ENCODE measurements around the gene MGMT. TPM values are rescaled to one million over a fixed set of nuclear protein-coding genes. Genes with fewer than 3 reads are reported as not detected.

Gene MGMT
- polyA plus RNA-seq, 1 donor from 2014 or later: 0.94 TPM

DNA sequence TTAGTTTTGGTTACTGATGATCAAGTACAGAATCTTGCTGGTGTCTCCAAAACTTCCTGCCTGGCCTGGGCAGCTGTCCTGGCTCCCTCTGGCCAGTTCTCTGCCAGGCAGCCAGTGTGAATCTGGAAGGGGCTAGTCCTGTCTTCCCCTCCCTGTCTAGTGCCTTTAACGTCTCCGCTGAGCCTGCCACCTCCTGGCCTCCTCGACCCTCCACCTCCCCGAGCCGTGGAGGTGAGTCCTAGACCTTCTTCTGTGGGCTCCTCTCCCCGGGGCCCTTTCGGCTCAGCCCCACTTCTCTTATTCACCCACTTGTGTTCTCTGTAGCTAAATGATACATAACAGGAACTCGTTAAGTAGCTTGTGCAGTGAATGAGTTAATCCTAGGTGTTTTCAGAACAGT is 218.2 kb downstream of the MGMT start:
- no peaks in the 10 kb centered on the region for H3K27me3 ChIP-seq (ENCODE audit: insufficient read depth, low read depth, low read length)
- no peak overlapping the region for H2AFZ ChIP-seq (ENCODE audit: low read depth, low read length)
- no peaks in the 10 kb centered on the region for H3K36me3 ChIP-seq (ENCODE audit: insufficient read depth, low read length)
- no peaks in the 10 kb centered on the region for H3K79me2 ChIP-seq (replicated peaks; ENCODE audit: insufficient read depth, low read length)
- H3K9me2 ChIP-seq (ENCODE audit: insufficient read depth, low read length): no peaks in the 10 kb centered on the region
- H3K4me2 ChIP-seq (ENCODE audit: low read length): no peak overlapping the region
- H3F3A ChIP-seq (ENCODE audit: insufficient read depth, low read length, poor library complexity, severe bottlenecking): no peaks in the 10 kb centered on the region
- H3K9me3 ChIP-seq (ENCODE audit: low read length): no peaks in the 10 kb centered on the region
- no peak overlapping the region for H3K27ac ChIP-seq (ENCODE audit: low read length)
- H3K4me3 ChIP-seq (ENCODE audit: low read length): no peak overlapping the region
- H4K20me1 ChIP-seq (ENCODE audit: insufficient read depth): no peaks in the 10 kb centered on the region
- H3K9ac ChIP-seq (ENCODE audit: low read length): no peak overlapping the region
- no peak for TF ChIP-seq SMC3 (conservative IDR thresholded peaks at IDR 0.05; ENCODE audit: poor library complexity)
- TF ChIP-seq TAF1 (IDR thresholded peaks at IDR 0.05; ENCODE audit: low read depth): no peak
- TF ChIP-seq MXI1 (conservative IDR thresholded peaks at IDR 0.05; ENCODE audit: poor library complexity, severe bottlenecking): no peak
- TF ChIP-seq REST (IDR thresholded peaks at IDR 0.05; ENCODE audit: borderline replicate concordance): no peak
- no peak for TF ChIP-seq CTCF (IDR thresholded peaks at IDR 0.05; ENCODE audit: poor library complexity, severe bottlenecking)
- no peak for TF ChIP-seq EZH2 (IDR thresholded peaks at IDR 0.05; ENCODE audit: borderline replicate concordance, insufficient read depth, low read length, poor library complexity, severe bottlenecking)
- TF ChIP-seq EP300 (conservative IDR thresholded peaks at IDR 0.05; ENCODE audit: poor library complexity, severe bottlenecking): no peak
- TF ChIP-seq RAD21 (conservative IDR thresholded peaks at IDR 0.05): no peak
- TF ChIP-seq POLR2AphosphoS5 (IDR thresholded peaks at IDR 0.05): no peak

DNA sequence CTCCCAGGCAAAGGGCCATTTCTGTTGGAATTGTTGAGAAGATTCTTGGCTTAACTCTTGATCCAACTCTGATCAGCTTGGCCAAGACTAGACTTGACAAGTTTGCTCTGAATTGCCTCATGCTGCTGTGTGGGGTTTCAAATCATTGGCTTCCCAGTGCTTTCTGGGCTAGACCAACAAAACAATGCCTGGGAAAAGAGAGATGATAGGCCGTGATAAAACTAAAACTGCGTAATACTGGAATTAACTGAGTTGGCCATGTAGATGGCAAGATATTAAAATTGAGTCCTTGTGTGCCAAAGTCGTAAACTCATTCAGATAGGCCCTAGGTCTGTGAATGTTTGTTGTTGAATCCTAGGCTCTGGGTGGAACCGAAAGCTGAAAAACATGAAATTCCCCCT is 222.6 kb downstream of the MGMT start:
- no peaks in the 10 kb centered on the region for H3K36me3 ChIP-seq (ENCODE audit: insufficient read depth, low read length)
- no peaks in the 10 kb centered on the region for H3K27me3 ChIP-seq (ENCODE audit: insufficient read depth, low read depth, low read length)
- H3K9me3 ChIP-seq (ENCODE audit: low read length): no peaks in the 10 kb centered on the region
- no peak overlapping the region for H2AFZ ChIP-seq (ENCODE audit: low read depth, low read length)
- no peaks in the 10 kb centered on the region for H3K79me2 ChIP-seq (replicated peaks; ENCODE audit: insufficient read depth, low read length)
- no peak overlapping the region for H3K27ac ChIP-seq (ENCODE audit: low read length)
- H3K4me3 ChIP-seq (ENCODE audit: low read length): no peak overlapping the region
- no peak overlapping the region for H3K4me2 ChIP-seq (ENCODE audit: low read length)
- H3K9ac ChIP-seq (ENCODE audit: low read length): no peak overlapping the region
- TF ChIP-seq MXI1 (conservative IDR thresholded peaks at IDR 0.05; ENCODE audit: poor library complexity, severe bottlenecking) (no peak), CTCF (IDR thresholded peaks at IDR 0.05; ENCODE audit: poor library complexity, severe bottlenecking) (no peak), REST (IDR thresholded peaks at IDR 0.05; ENCODE audit: borderline replicate concordance) (no peak), SMC3 (conservative IDR thresholded peaks at IDR 0.05; ENCODE audit: poor library complexity) (no peak), TAF1 (IDR thresholded peaks at IDR 0.05; ENCODE audit: low read depth) (no peak), RAD21 (conservative IDR thresholded peaks at IDR 0.05) (no peak), EP300 (conservative IDR thresholded peaks at IDR 0.05; ENCODE audit: poor library complexity, severe bottlenecking) (no peak), EZH2 (IDR thresholded peaks at IDR 0.05; ENCODE audit: borderline replicate concordance, insufficient read depth, low read length, poor library complexity, severe bottlenecking) (no peak), POLR2AphosphoS5 (IDR thresholded peaks at IDR 0.05) (no peak)
- no peaks in the 10 kb centered on the region for H4K20me1 ChIP-seq (ENCODE audit: insufficient read depth)
- H3F3A ChIP-seq (ENCODE audit: insufficient read depth, low read length, poor library complexity, severe bottlenecking): no peaks in the 10 kb centered on the region
- H3K9me2 ChIP-seq (ENCODE audit: insufficient read depth, low read length): no peaks in the 10 kb centered on the region

All from neural cell (in vitro differentiated cells).